HepG2 (cell line): ENCODE results near the gene TSSK2. TPM values are rescaled to one million over a fixed set of nuclear protein-coding genes. Genes with fewer than 3 reads are reported as not detected.

Experiments used
- CCDC6 ChIP-seq: sonication (generic); formaldehyde crosslinking; IDR thresholded peaks from 2 replicates; pipeline ENCODE4 v1.8.1; 2022; ENCODE audit warnings: mild to moderate bottlenecking, missing genetic modification reagents, moderate library complexity
- HMGA1 ChIP-seq: sonication (generic); formaldehyde crosslinking; conservative IDR thresholded peaks from 2 replicates; pipeline ENCODE4 v1.4.0; 2020; ENCODE audit warnings: missing genetic modification reagents
- JUNB ChIP-seq: sonication (generic); formaldehyde crosslinking; IDR thresholded peaks from 2 replicates; pipeline ENCODE4 v1.8.0; 2022; ENCODE audit warnings: missing genetic modification reagents, mild to moderate bottlenecking, borderline replicate concordance
- MXI1 ChIP-seq: IDR thresholded peaks from 3 replicates; pipeline ENCODE4 v1.6.1; 2012; ENCODE audit warnings: low read depth, low read length, inconsistent platforms, borderline replicate concordance
- NRL ChIP-seq: sonication (generic); formaldehyde crosslinking; IDR thresholded peaks from 2 replicates; pipeline ENCODE4 v1.5.0; 2020; ENCODE audit warnings: missing genetic modification reagents, mild to moderate bottlenecking, moderate library complexity, borderline replicate concordance
- PPARG ChIP-seq: conservative IDR thresholded peaks from 2 replicates; pipeline ENCODE4 v1.6.1; 2016; ENCODE audit warnings: missing biosample characterization, missing genetic modification reagents
- RAD51 ChIP-seq: fragments of 450-650 bp; IDR thresholded peaks from 2 replicates; pipeline ENCODE4 v1.6.1; 2016; ENCODE audit warnings: borderline replicate concordance
- SIX4 ChIP-seq: sonication (generic); formaldehyde crosslinking; IDR thresholded peaks from 2 replicates; pipeline ENCODE4 v1.4.0; 2020; ENCODE audit warnings: missing genetic modification reagents
- TCF7 ChIP-seq: sonication (generic); IDR thresholded peaks from 2 replicates; pipeline ENCODE4 v1.6.1; 2016; ENCODE audit warnings: antibody characterized with exemption, low read depth
- U2AF2 ChIP-seq: fragments of 200-400 bp; formaldehyde crosslinking; IDR thresholded peaks from 2 replicates; pipeline ENCODE4 v1.6.1; 2017; ENCODE audit warnings: low read depth, mild to moderate bottlenecking, low read length
- ZFX ChIP-seq: sonication (generic); formaldehyde crosslinking; IDR thresholded peaks from 2 replicates; pipeline ENCODE4 v1.4.0; 2020; ENCODE audit warnings: mild to moderate bottlenecking, low read depth, missing genetic modification reagents, moderate library complexity
- ZNF205 ChIP-seq: IDR thresholded peaks from 2 replicates; pipeline ENCODE4 v1.6.1; 2018; ENCODE audit warnings: missing biosample characterization, missing genetic modification reagents
- ZNF274 ChIP-seq: sonication (generic); formaldehyde crosslinking; IDR thresholded peaks from 2 replicates; pipeline ENCODE4 v1.5.1; 2020; ENCODE audit warnings: mild to moderate bottlenecking, missing genetic modification reagents
- ZNF326 ChIP-seq: sonication (generic); formaldehyde crosslinking; IDR thresholded peaks from 2 replicates; pipeline ENCODE4 v1.4.0; 2020; ENCODE audit warnings: missing genetic modification reagents, borderline replicate concordance
- ZNF329 ChIP-seq: sonication (generic); formaldehyde crosslinking; IDR thresholded peaks from 2 replicates; pipeline ENCODE4 v1.9.0; 2021; ENCODE audit warnings: low read depth, mild to moderate bottlenecking, missing genetic modification reagents
- ZNF468 ChIP-seq: sonication (generic); formaldehyde crosslinking; IDR thresholded peaks from 2 replicates; pipeline ENCODE4 v1.8.0; 2022; ENCODE audit warnings: mild to moderate bottlenecking, moderate library complexity, missing genetic modification reagents
- ZNF747 ChIP-seq: sonication (generic); formaldehyde crosslinking; IDR thresholded peaks from 2 replicates; pipeline ENCODE4 v1.8.1; 2023; ENCODE audit warnings: missing genetic modification reagents, mild to moderate bottlenecking, borderline replicate concordance
- ZNF788 ChIP-seq: sonication (generic); formaldehyde crosslinking; IDR thresholded peaks from 2 replicates; pipeline ENCODE4 v1.5.0; 2020; ENCODE audit warnings: mild to moderate bottlenecking, missing genetic modification reagents, borderline replicate concordance
- polyA plus RNA-seq, 8 experiments: library from polyadenylated mRNA; depleted of rRNA in 3 of 8; stranded (reverse) in 7 of 8; unstranded in 1 of 8; fragments of >200 nt; fragmentation: Illumina TruSeq in 4 of 8; extraction: Trizol in 4 of 8; gene quantifications; 2 replicates each; pipeline versions ENCODE4 v1.2.1 to v1.2.3, GENCODE V29; 2011 to 2016; ENCODE audit warnings: low read depth in 4 of 8, missing spikeins in 1 of 8, mixed read lengths in 1 of 8; ENCODE audit not compliant: insufficient read depth in 1 of 8
- total RNA-seq, 5 experiments: library from RNA; depleted of rRNA; stranded (reverse); fragments of >200 nt; fragmentation: Illumina TruSeq; extraction: Trizol; gene quantifications; 2 replicates each; pipeline ENCODE4 v1.2.3, GENCODE V29; 2016; ENCODE audit warnings: low read depth in 1 of 5
- TF ChIP-seq, protein P1 (sequence below): sonication (generic); formaldehyde crosslinking; IDR thresholded peaks from 2 replicates; pipeline ENCODE4 v1.4.0; 2020; ENCODE audit warnings: mild to moderate bottlenecking, missing genetic modification reagents
- TF ChIP-seq, protein P2 (sequence below): sonication (generic); formaldehyde crosslinking; conservative IDR thresholded peaks from 2 replicates; pipeline ENCODE4 v1.4.0; 2020; ENCODE audit warnings: missing genetic modification reagents
- TF ChIP-seq, protein P3 (sequence below): sonication (generic); IDR thresholded peaks from 2 replicates; pipeline ENCODE4 v1.6.1; 2016; ENCODE audit warnings: low read depth, borderline replicate concordance

Gene TSSK2
- total and polyA plus RNA-seq, 2 of the 13 experiments (the other 11 are each of a cell fraction or from before 2014, with no cell fraction given) = not detected

DNA sequence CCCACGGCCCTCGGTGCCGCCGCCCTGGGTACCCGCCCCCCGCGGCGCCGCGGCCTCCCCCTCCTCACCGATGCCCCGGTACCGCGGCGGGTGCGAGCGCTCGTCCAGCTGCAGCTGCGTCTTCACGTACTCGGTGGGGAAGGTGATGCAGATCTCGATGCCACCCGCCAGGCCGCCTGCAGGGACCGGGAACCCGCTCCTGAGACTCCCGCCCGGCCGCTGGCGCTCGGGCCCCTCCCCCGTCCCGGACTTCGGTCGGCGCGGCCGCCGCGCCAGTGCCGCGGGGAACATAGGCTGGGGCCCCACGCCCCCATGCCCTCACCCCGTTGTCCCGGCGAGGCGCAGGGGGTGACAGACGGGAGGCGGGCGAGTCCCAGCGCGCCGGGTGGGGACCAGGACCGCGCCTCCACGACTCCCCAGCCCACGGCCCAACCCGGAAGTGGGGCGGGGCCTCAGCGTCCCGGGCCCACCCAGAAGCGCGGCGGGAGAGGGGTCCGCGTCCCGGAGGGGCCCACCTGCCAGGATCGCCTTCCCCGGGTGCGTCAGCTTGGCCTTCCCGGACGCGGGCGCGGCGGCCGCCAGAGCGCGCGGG is 47.1 kb downstream of the TSSK2 start (continued):
- no peak for TF ChIP-seq ZNF788 (CRISPR knock-in tag)
- no peak for TF ChIP-seq ZNF329 (CRISPR knock-in tag)
- TF ChIP-seq, protein P1, sequence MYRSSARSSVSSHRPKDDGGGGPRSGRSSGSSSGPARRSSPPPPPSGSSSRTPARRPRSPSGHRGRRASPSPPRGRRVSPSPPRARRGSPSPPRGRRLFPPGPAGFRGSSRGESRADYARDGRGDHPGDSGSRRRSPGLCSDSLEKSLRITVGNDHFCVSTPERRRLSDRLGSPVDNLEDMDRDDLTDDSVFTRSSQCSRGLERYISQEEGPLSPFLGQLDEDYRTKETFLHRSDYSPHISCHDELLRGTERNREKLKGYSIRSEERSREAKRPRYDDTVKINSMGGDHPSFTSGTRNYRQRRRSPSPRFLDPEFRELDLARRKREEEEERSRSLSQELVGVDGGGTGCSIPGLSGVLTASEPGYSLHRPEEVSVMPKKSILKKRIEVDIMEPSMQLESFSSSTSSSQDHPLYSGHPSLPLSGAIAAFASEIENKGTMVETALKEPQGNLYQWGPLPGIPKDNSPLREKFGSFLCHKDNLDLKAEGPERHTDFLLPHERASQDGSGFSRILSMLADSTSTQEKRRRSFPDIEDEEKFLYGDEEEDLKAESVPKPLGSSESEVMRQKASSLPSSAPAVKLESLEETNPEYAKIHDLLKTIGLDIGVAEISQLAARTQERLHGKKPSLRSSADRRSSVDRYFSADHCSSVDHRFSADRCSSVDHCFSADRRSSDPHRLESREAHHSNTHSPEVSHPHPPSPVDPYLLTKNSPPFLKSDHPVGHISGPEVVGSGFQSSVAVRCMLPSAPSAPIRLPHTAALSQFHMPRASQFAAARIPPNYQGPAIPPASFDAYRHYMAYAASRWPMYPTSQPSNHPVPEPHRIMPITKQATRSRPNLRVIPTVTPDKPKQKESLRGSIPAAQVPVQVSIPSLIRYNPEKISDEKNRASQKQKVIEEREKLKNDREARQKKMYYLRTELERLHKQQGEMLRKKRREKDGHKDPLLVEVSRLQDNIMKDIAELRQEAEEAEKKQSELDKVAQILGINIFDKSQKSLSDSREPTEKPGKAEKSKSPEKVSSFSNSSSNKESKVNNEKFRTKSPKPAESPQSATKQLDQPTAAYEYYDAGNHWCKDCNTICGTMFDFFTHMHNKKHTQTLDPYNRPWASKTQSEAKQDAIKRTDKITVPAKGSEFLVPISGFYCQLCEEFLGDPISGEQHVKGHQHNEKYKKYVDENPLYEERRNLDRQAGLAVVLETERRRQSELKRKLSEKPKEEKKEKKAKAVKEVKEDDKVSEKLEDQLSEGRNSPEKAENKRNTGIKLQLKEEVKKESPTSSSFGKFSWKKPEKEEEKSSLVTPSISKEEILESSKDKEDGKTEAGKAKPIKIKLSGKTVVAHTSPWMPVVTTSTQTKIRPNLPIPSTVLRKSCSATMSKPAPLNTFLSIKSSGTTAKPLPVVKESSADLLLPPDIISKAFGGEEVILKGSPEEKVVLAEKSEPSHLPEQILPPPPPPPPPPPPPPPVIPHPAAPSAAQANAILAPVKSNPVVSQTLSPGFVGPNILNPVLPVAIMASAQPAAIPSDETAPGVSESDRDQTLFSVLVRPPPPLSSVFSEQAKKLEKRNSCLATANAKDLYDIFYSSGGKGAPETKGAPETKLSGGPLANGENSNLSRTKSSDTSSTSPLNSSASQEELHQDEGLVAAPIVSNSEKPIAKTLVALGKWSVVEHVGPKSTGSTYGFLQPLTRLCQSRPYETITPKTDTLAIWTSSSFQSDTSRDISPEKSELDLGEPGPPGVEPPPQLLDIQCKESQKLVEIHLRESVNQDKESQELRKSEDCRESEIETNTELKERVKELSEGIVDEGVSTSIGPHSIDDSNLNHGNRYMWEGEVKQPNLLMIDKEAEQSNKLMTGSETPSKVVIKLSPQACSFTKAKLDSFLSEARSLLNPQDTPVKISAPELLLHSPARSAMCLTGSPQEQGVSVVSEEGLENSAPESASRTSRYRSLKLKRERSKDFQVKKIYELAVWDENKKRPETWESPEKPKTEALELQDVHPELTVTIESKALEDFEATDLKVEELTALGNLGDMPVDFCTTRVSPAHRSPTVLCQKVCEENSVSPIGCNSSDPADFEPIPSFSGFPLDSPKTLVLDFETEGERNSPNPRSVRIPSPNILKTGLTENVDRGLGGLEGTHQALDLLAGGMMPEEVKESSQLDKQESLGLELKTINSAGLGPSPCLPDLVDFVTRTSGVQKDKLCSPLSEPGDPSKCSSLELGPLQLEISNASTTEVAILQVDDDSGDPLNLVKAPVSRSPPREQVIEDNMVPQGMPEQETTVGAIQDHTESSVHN (CRISPR knock-in tag) = no peak
- TF ChIP-seq, protein P2, sequence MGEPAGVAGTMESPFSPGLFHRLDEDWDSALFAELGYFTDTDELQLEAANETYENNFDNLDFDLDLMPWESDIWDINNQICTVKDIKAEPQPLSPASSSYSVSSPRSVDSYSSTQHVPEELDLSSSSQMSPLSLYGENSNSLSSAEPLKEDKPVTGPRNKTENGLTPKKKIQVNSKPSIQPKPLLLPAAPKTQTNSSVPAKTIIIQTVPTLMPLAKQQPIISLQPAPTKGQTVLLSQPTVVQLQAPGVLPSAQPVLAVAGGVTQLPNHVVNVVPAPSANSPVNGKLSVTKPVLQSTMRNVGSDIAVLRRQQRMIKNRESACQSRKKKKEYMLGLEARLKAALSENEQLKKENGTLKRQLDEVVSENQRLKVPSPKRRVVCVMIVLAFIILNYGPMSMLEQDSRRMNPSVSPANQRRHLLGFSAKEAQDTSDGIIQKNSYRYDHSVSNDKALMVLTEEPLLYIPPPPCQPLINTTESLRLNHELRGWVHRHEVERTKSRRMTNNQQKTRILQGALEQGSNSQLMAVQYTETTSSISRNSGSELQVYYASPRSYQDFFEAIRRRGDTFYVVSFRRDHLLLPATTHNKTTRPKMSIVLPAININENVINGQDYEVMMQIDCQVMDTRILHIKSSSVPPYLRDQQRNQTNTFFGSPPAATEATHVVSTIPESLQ (CRISPR knock-in tag) = no peak
- no peak for TF ChIP-seq ZNF468 (CRISPR knock-in tag)
- TF ChIP-seq U2AF2 = no peak
- no peak for TF ChIP-seq ZNF205 (CRISPR knock-in tag)
- peak; percentile 56 for TF ChIP-seq ZFX (CRISPR knock-in tag)
- no peak for TF ChIP-seq ZNF326
- TF ChIP-seq NRL (CRISPR knock-in tag) = no peak
- 0 out of 2 replicates have a peak, but pooled peaks have one; percentile 17 for TF ChIP-seq ZNF747 (CRISPR knock-in tag)
- no peak for TF ChIP-seq ZNF274 (CRISPR knock-in tag)
- no peak for TF ChIP-seq JUNB (CRISPR knock-in tag)
- TF ChIP-seq MXI1 = no peak; the same call in 2 of the 3 replicates
- TF ChIP-seq RAD51 = no peak
- TF ChIP-seq, protein P3, sequence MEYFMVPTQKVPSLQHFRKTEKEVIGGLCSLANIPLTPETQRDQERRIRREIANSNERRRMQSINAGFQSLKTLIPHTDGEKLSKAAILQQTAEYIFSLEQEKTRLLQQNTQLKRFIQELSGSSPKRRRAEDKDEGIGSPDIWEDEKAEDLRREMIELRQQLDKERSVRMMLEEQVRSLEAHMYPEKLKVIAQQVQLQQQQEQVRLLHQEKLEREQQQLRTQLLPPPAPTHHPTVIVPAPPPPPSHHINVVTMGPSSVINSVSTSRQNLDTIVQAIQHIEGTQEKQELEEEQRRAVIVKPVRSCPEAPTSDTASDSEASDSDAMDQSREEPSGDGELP = no peak; the same call in 1 of the 2 replicates
- no peak for TF ChIP-seq SIX4 (CRISPR knock-in tag)
- TF ChIP-seq HMGA1 = no peak
- no peak for TF ChIP-seq PPARG (CRISPR knock-in tag)
- no peak for TF ChIP-seq TCF7
- no peak for TF ChIP-seq CCDC6 (CRISPR knock-in tag)
